C4-2B (cell line): Measurements from ENCODE around the gene ABI1.

ENCODE experiments used
- ZFX ChIP-seq: fragments of 450-650 bp; IDR thresholded peaks from 2 replicates; pipeline ENCODE4 v1.6.1; 2017
- TF ChIP-seq, protein P1 (sequence below): fragments of 450-650 bp; conservative IDR thresholded peaks from 2 replicates; pipeline ENCODE4 v1.5.1; 2017; ENCODE audit warnings: mild to moderate bottlenecking

- TF ChIP-seq, protein P1, sequence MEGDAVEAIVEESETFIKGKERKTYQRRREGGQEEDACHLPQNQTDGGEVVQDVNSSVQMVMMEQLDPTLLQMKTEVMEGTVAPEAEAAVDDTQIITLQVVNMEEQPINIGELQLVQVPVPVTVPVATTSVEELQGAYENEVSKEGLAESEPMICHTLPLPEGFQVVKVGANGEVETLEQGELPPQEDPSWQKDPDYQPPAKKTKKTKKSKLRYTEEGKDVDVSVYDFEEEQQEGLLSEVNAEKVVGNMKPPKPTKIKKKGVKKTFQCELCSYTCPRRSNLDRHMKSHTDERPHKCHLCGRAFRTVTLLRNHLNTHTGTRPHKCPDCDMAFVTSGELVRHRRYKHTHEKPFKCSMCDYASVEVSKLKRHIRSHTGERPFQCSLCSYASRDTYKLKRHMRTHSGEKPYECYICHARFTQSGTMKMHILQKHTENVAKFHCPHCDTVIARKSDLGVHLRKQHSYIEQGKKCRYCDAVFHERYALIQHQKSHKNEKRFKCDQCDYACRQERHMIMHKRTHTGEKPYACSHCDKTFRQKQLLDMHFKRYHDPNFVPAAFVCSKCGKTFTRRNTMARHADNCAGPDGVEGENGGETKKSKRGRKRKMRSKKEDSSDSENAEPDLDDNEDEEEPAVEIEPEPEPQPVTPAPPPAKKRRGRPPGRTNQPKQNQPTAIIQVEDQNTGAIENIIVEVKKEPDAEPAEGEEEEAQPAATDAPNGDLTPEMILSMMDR, result no peak
- TF ChIP-seq ZFX, result no peak
Measured at GRCh38 chr10:26835025-26835424, 25.7 kb downstream of the ABI1 start.
